RWPE2 (cell line): ENCODE measurements around the gene ARHGAP44.

Experiments used
- ATAC-seq: fragments of 200-7000 bp; cut with Tn5 transposase; 3 replicates; pipeline ENCODE4 v1.9.1; 2021; ENCODE audit warnings: low read depth
- DNase-seq: peaks from one replicate; pipeline ENCODE4 v3.0.0-alpha.2; 2020; ENCODE audit warnings: low spot score
- H3K27ac ChIP-seq: fragments of 450-650 bp; 2 replicates; pipeline ENCODE4 v1.5.1; 2017; ENCODE audit warnings: mild to moderate bottlenecking; ENCODE audit not compliant: poor library complexity, severe bottlenecking
- H3K27me3 ChIP-seq: fragments of 250-450 bp; sonication (Bioruptor Pico); 2 replicates; pipeline ENCODE4 v1.5.1; 2021; ENCODE audit warnings: mild to moderate bottlenecking, moderate library complexity; ENCODE audit not compliant: insufficient read depth, poor library complexity, severe bottlenecking
- H3K36me3 ChIP-seq: fragments of 250-450 bp; sonication (Bioruptor Pico); 2 replicates; pipeline ENCODE4 v1.5.1; 2020; ENCODE audit warnings: low read depth, mild to moderate bottlenecking, moderate library complexity
- H3K4me1 ChIP-seq: fragments of 250-450 bp; sonication (Bioruptor Pico); 2 replicates; pipeline ENCODE4 v1.5.1; 2021; ENCODE audit warnings: mild to moderate bottlenecking, moderate library complexity; ENCODE audit not compliant: insufficient read depth, poor library complexity, severe bottlenecking
- H3K4me3 ChIP-seq: fragments of 250-450 bp; sonication (Bioruptor Pico); 2 replicates; pipeline ENCODE4 v1.5.1; 2021; ENCODE audit warnings: mild to moderate bottlenecking, moderate library complexity; ENCODE audit not compliant: severe bottlenecking
- H3K9me3 ChIP-seq: fragments of 250-450 bp; sonication (Bioruptor Pico); 2 replicates; pipeline ENCODE4 v1.5.1; 2021; ENCODE audit warnings: mild to moderate bottlenecking, moderate library complexity; ENCODE audit not compliant: severe bottlenecking
- CTCF ChIP-seq: fragments of 450-650 bp; IDR thresholded peaks from one replicate; pipeline ENCODE4 v1.5.1; 2017; ENCODE audit warnings: mild to moderate bottlenecking, moderate library complexity; ENCODE audit not compliant: poor library complexity, severe bottlenecking

The ARHGAP44 gene

GRCh38 chr17:12995896-12996295, 206.6 kb downstream of the ARHGAP44 start:
- no peaks in the 10 kb centered on the region for H3K27me3 ChIP-seq
- no peaks in the 10 kb centered on the region for H3K9me3 ChIP-seq
- H3K4me1 ChIP-seq, result no peaks in the 10 kb centered on the region
- ATAC-seq (no peak), DNase-seq (peak; percentile 51)
- peaks cover 92% of the 10 kb centered on the region for H3K36me3 ChIP-seq
- H3K27ac ChIP-seq, result no peak overlapping the region
- no peak overlapping the region for H3K4me3 ChIP-seq
- TF ChIP-seq CTCF, result no peak

GRCh38 chr17:12996357-12996756, 207.1 kb downstream of the ARHGAP44 start:
- TF ChIP-seq CTCF, result no peak
- Histone ChIP-seq H3K4me1 (no peaks in the 10 kb centered on the region), H3K27ac (no peak overlapping the region), H3K4me3 (no peak overlapping the region), H3K36me3 (peaks cover 95% of the 10 kb centered on the region), H3K27me3 (no peaks in the 10 kb centered on the region), H3K9me3 (no peaks in the 10 kb centered on the region)
- no peak for ATAC-seq
- DNase-seq, result peak; percentile 26

- no peaks in the 10 kb centered on the region for H3K9me3 ChIP-seq
- DNase-seq (peak; percentile 34), ATAC-seq (no peak; the same call in 2 of the 3 replicates)
- peaks cover 95% of the 10 kb centered on the region for H3K36me3 ChIP-seq
- no peak overlapping the region for H3K4me3 ChIP-seq
- no peak overlapping the region for H3K27ac ChIP-seq
- H3K27me3 ChIP-seq, result no peaks in the 10 kb centered on the region
- H3K4me1 ChIP-seq, result no peaks in the 10 kb centered on the region
- no peak for TF ChIP-seq CTCF
Measured at GRCh38 chr17:12996941-12997340, 207.6 kb downstream of the ARHGAP44 start.

GRCh38 chr17:12998461-12998860, 209.2 kb downstream of the ARHGAP44 start:
- Histone ChIP-seq H3K27ac (no peak overlapping the region), H3K27me3 (no peaks in the 10 kb centered on the region), H3K4me1 (no peaks in the 10 kb centered on the region), H3K4me3 (no peak overlapping the region), H3K9me3 (no peaks in the 10 kb centered on the region), H3K36me3 (peaks cover 95% of the 10 kb centered on the region)
- TF ChIP-seq CTCF, result no peak
- ATAC-seq (no peak), DNase-seq (peak; percentile 31)

GRCh38 chr17:12998874-12999273, 209.6 kb downstream of the ARHGAP44 start:
- ATAC-seq (no peak), DNase-seq (no peak)
- no peak overlapping the region for H3K4me3 ChIP-seq
- H3K36me3 ChIP-seq, result peaks cover 95% of the 10 kb centered on the region
- no peaks in the 10 kb centered on the region for H3K9me3 ChIP-seq
- no peak for TF ChIP-seq CTCF
- H3K4me1 ChIP-seq, result no peaks in the 10 kb centered on the region
- no peak overlapping the region for H3K27ac ChIP-seq
- H3K27me3 ChIP-seq, result no peaks in the 10 kb centered on the region
